H1 (cell line): ENCODE measurements around the gene IRF5. TPM values are rescaled to one million over a fixed set of nuclear protein-coding genes. Genes with fewer than 3 reads are reported as not detected.

Source experiments
- PHF8 ChIP-seq: fragments of 200-600 bp; sonication (generic); conservative IDR thresholded peaks from 2 replicates; pipeline ENCODE4 v1.7.1; 2012; ENCODE audit warnings: low read depth, mild to moderate bottlenecking, inconsistent platforms, low read length, moderate library complexity
- polyA plus RNA-seq, 7 experiments: library from polyadenylated mRNA; depleted of rRNA in 3 of 7; stranded (reverse) in 5 of 7; unstranded in 2 of 7; fragments of >200 nt in 5 of 7; fragments of 200-250 nt in 2 of 7; gene quantifications; 1 replicate in 5 of 7; 2 replicates in 1 of 7; 4 replicates in 1 of 7; pipeline versions ENCODE4 v1.2.1 to v1.2.3, GENCODE V29; 2011 to 2013; ENCODE audit warnings: missing spikeins in 2 of 7, mixed read lengths in 2 of 7
- total RNA-seq: library from RNA; stranded (reverse); fragmentation: NEBNext Ultra II Directional; extraction: Animal tissue kit (Norgen Biotek cat#: 25700); gene quantifications from 2 replicates; pipeline ENCODE4 v1.2.1, GENCODE V29; 2021

Gene IRF5
- total and polyA plus RNA-seq, 2 of the 8 experiments (the other 6 are each of a cell fraction or from before 2014, with no cell fraction given): 0.28 to 1.1 TPM

GRCh38 chr7:128923411-128923800 lies 14.3 kb upstream of the IRF5 start (continued):
- TF ChIP-seq PHF8: no peak
